Breast epithelium (tissue), 3 donors: Measurements from ENCODE around the gene PGBD5.

ENCODE experiments used
- CTCF ChIP-seq, 3 donors: fragments of 450-650 bp; IDR thresholded peaks; one replicate each; pipeline ENCODE4 v1.5.1; 2016 to 2017; ENCODE audit warnings: antibody characterized with exemption in 3 of 3, mild to moderate bottlenecking in 3 of 3, moderate library complexity in 3 of 3
- POLR2A ChIP-seq: fragments of 450-650 bp; IDR thresholded peaks from one replicate; pipeline ENCODE4 v1.6.1; 2016; ENCODE audit warnings: antibody characterized with exemption, mild to moderate bottlenecking, moderate library complexity

DNA sequence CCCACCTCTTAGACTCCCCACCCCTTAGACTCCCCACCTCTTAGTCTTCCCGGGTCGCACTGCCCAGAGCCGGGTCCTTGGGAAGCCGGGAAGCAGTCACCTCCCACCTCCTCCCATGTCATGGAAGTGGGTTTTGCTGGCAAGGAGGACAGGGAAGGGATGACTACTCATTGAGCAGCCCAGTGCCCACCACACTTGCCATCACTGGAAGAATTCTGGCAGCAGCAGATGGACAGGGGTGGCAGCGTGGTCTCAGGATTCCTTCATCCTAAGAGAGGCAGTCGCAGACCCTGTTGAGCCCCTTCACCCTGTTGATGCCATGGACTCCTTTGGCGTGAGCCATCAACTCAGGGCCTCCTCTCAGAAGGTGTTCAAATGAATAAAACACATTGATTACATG, 140.8 kb downstream of the PGBD5 start:
- TF ChIP-seq CTCF (IDR thresholded peaks at IDR 0.05) = no peak
- no peak for TF ChIP-seq POLR2A
